Calu3 (cell line): Measurements from ENCODE around the gene DDB1. TPM values are rescaled to one million over a fixed set of nuclear protein-coding genes. Genes with fewer than 3 reads are reported as not detected.

Experiments used
- BruUV-seq: library from RNA; stranded (reverse); fragments of 400-500 nt; replicated peaks from 2 replicates; lab custom pipeline; 2021; lab: Mats Ljungman, UMichigan
- CTCF ChIA-PET: fragments of 300-600 bp; sonication (Branson Sonifier 250); formaldehyde crosslinking; loops from one replicate; lab custom pipeline; 2022; ENCODE audit warnings: antibody characterized with exemption; lab: Charles Lee
- DNase-seq: peaks from one replicate; pipeline ENCODE4 v3.0.0; 2022
- H3K27ac Mint-ChIP-seq: one replicate; pipeline ENCODE4 v1.8.0; 2022; ENCODE audit warnings: mixed read lengths; ENCODE audit not compliant: unreplicated experiment
- H3K27me3 Mint-ChIP-seq: one replicate; pipeline ENCODE4 v1.8.0; 2022; ENCODE audit warnings: mixed read lengths; ENCODE audit not compliant: unreplicated experiment
- H3K36me3 Mint-ChIP-seq: one replicate; pipeline ENCODE4 v1.8.0; 2022; ENCODE audit warnings: mild to moderate bottlenecking, moderate library complexity, mixed read lengths; ENCODE audit not compliant: insufficient read depth, unreplicated experiment
- H3K4me1 Mint-ChIP-seq: one replicate; pipeline ENCODE4 v1.8.0; 2022; ENCODE audit warnings: mild to moderate bottlenecking, low read depth, mixed read lengths; ENCODE audit not compliant: unreplicated experiment
- H3K4me3 Mint-ChIP-seq: one replicate; pipeline ENCODE4 v1.8.0; 2022; ENCODE audit warnings: mild to moderate bottlenecking, low read depth, moderate library complexity, mixed read lengths; ENCODE audit not compliant: unreplicated experiment
- H3K9me3 Mint-ChIP-seq: one replicate; pipeline ENCODE4 v1.8.0; 2022; ENCODE audit warnings: low read depth, mixed read lengths; ENCODE audit not compliant: unreplicated experiment
- CTCF ChIP-seq: fragments of 200-600 bp; IDR thresholded peaks from one replicate; pipeline ENCODE4 v1.8.0; 2022; ENCODE audit warnings: antibody characterized with exemption; ENCODE audit not compliant: unreplicated experiment
- intact Hi-C: fragments of 100-400 bp; cut with micrococcal nuclease; formaldehyde crosslinking; loops from one replicate; pipeline ENCODE4 v1.10.0; 2022; ENCODE audit not compliant: unreplicated experiment
- total RNA-seq: library from RNA; stranded (reverse); gene quantifications from 2 replicates; pipeline ENCODE4 v1.2.3, GENCODE V29; 2022

The DDB1 gene
- total RNA-seq, 1 experiment from 2014 or later: 193 TPM

GRCh38 chr11:61336171-61336935 is 3.4 kb upstream of the DDB1 start:
- H3K9me3 Mint-ChIP-seq: no peaks in the 10 kb centered on the region
- BruUV-seq: no TSS peak
- peak; percentile 90 for TF ChIP-seq CTCF
- H3K27ac Mint-ChIP-seq: no peak overlapping the region
- no peak overlapping the region for H3K4me3 Mint-ChIP-seq
- peak; percentile 90 for DNase-seq
- intact Hi-C loops: loop anchor here (1.0 to 10.0 kb wide), 2 partner anchors 49 to 82 kb away; no protein-coding TSS in a partner anchor
- H3K36me3 Mint-ChIP-seq: peaks cover 38% of the 10 kb centered on the region
- CTCF ChIA-PET: interaction anchor here (0.5 to 2.7 kb wide), 14 partner anchors 10 to 1509 kb away, joined by 3 to 64 read pairs (median 4); partner anchors contain the start of genes CYB561A3, TMEM109, TMEM138 and TMEM216
- H3K4me1 Mint-ChIP-seq: peaks cover 8% of the 10 kb centered on the region
- H3K27me3 Mint-ChIP-seq: no peaks in the 10 kb centered on the region

GRCh38 chr11:61335355-61335710 is 2.4 kb upstream of the DDB1 start:
- no peak for TF ChIP-seq CTCF
- Mint-ChIP-seq H3K36me3 (peaks cover 43% of the 10 kb centered on the region), H3K4me3 (no peak overlapping the region), H3K9me3 (no peaks in the 10 kb centered on the region), H3K27ac (no peak overlapping the region), H3K4me1 (peaks cover 13% of the 10 kb centered on the region), H3K27me3 (no peaks in the 10 kb centered on the region)
- CTCF ChIA-PET: interaction anchor here (1.3 to 1.5 kb wide), 5 partner anchors 49 to 303 kb away, joined by 3 to 64 read pairs (median 5); no protein-coding TSS in a partner anchor
- BruUV-seq: no TSS peak
- no peak for DNase-seq
- intact Hi-C loops: loop anchor here (10.0 kb wide), 1 partner anchor 81 kb away; no protein-coding TSS in a partner anchor

DNA sequence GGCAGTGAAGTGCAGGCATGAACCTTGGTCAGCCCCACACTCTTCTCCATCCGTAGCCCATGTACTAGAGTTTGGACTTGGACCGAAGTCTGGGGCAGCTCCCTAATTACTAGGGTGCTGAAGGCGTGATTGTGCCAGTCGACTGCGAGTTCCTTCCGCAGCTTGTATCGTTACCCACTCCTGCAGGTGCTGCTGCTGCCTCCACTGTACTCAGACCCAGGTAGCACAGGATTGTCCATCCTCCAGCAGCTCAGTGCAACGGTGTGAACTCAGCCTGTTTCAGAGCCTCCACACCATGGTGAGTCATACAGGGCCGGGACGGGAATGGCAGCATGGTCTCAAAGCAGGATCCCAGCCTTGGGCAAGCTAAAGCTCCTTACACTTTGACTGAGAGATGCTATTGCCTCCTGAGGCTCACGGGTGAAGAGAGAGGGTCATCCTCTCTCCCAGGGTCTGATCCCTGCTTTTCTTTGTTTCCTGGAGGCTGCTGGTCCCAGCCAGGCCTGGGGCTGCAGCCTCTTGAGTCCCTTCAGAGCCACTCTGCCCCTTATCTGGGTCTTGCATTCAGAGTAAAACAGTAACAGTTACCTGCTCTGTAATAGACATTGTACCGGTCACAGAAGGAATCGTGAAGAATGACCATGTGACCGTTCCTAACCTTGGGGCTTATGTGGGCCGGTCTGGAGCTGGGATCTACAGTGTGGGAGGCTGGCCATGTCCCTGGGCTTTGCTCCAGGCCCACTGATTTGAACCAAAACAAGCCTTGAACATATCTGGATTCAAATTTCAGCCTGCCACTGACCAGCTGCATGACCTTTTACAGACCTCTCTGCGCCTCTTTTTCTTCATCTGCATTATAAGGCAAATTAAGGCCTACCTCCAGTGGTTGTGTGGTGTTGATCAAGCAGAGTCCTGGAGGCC is 1.8 kb upstream of the DDB1 start:
- no peak overlapping the region for H3K27ac Mint-ChIP-seq
- peak; percentile 10 for DNase-seq
- intact Hi-C loops: loop anchor here (10.0 kb wide), 1 partner anchor 80 kb away; no protein-coding TSS in a partner anchor
- BruUV-seq: no TSS peak
- H3K27me3 Mint-ChIP-seq: no peaks in the 10 kb centered on the region
- no peaks in the 10 kb centered on the region for H3K9me3 Mint-ChIP-seq
- CTCF ChIA-PET: interaction anchor here (2.2 kb wide), 1 partner anchor 51 kb away, joined by 8 read pairs; no protein-coding TSS in a partner anchor
- H3K36me3 Mint-ChIP-seq: peaks cover 49% of the 10 kb centered on the region
- peak overlapping the region; percentile 87 for H3K4me3 Mint-ChIP-seq
- TF ChIP-seq CTCF: no peak
- peaks cover 13% of the 10 kb centered on the region for H3K4me1 Mint-ChIP-seq
